GM19397 (cell line): ENCODE measurements around the gene EDEM3.
"Not testable (repeated sequence)": the region's sequence is repeated elsewhere in the genome, so short reads cannot be mapped to it uniquely, and the experiment has no call there.

Experiments
- ATAC-seq: cut with Tn5 transposase; IDR thresholded peaks from one replicate; pipeline ENCODE4 v1.9.1; 2021; ENCODE audit warnings: mild to moderate bottlenecking, moderate library complexity; ENCODE audit not compliant: unreplicated experiment

Gene EDEM3

GRCh38 chr1:184769241-184769640 is 14.6 kb upstream of the EDEM3 start:
- no peak for ATAC-seq

- no peak for ATAC-seq
Measured at GRCh38 chr1:184768467-184768866, 13.8 kb upstream of the EDEM3 start.

GRCh38 chr1:184767591-184767990 is 12.9 kb upstream of the EDEM3 start:
- ATAC-seq: no peak

- no peak for ATAC-seq
Measured at GRCh38 chr1:184764483-184764882, 9.8 kb upstream of the EDEM3 start.

- ATAC-seq: not testable (repeated sequence)
Measured at GRCh38 chr1:184763520-184763919, 8.9 kb upstream of the EDEM3 start.

GRCh38 chr1:184761969-184762485 is 7.4 kb upstream of the EDEM3 start:
- no peak for ATAC-seq

GRCh38 chr1:184759651-184760050 is 5.0 kb upstream of the EDEM3 start:
- ATAC-seq: no peak

- ATAC-seq: no peak
Measured at GRCh38 chr1:184759112-184759511, 4.5 kb upstream of the EDEM3 start.

- no peak for ATAC-seq
Measured at GRCh38 chr1:184757891-184758290, 3.2 kb upstream of the EDEM3 start.

- no peak for ATAC-seq
Measured at GRCh38 chr1:184757406-184757805, 2.7 kb upstream of the EDEM3 start.

GRCh38 chr1:184755226-184756065 is 788 bp upstream of the EDEM3 start:
- ATAC-seq: no peak

GRCh38 chr1:184753608-184754475 is 816 bp downstream of the EDEM3 start:
- peak; percentile 16 for ATAC-seq

- no peak for ATAC-seq
Measured at GRCh38 chr1:184753117-184753516, 1.5 kb downstream of the EDEM3 start.

- no peak for ATAC-seq
Measured at GRCh38 chr1:184752656-184753055, 2.0 kb downstream of the EDEM3 start.

- ATAC-seq: no peak
Measured at GRCh38 chr1:184748740-184749139, 5.9 kb downstream of the EDEM3 start.

- ATAC-seq: peak; percentile 73
Measured at GRCh38 chr1:184747089-184747955, 7.3 kb downstream of the EDEM3 start.

- no peak for ATAC-seq
Measured at GRCh38 chr1:184745929-184746638, 8.6 kb downstream of the EDEM3 start.

- no peak for ATAC-seq
Measured at GRCh38 chr1:184745110-184745509, 9.5 kb downstream of the EDEM3 start.

GRCh38 chr1:184743062-184743756 is 11.4 kb downstream of the EDEM3 start:
- ATAC-seq: peak; percentile 53
